Tibial nerve (tissue), 4 donors: ENCODE results near the gene GNB1L. TPM values are rescaled to one million over a fixed set of nuclear protein-coding genes. Genes with fewer than 3 reads are reported as not detected.

Experiments used
- DNase-seq, 2 donors: peaks; one replicate each; pipeline ENCODE4 v3.0.0-alpha.2; 2019; ENCODE audit warnings: low spot score in 2 of 2
- H3K27ac ChIP-seq, 4 donors: fragments of 200-600 bp; sonication (generic) in 3 of 4; one replicate each; pipeline ENCODE4 v1.5.1; 2017 to 2019; ENCODE audit warnings: mild to moderate bottlenecking in 1 of 4
- H3K27me3 ChIP-seq, 2 donors: fragments of 200-600 bp; sonication (generic) in 1 of 2; one replicate each; pipeline versions ENCODE4 v1.5.1 to v1.6.0; 2017 to 2019
- H3K36me3 ChIP-seq, 3 donors: fragments of 200-600 bp; sonication (generic); one replicate each; pipeline ENCODE4 v1.5.1; 2018 to 2019
- H3K4me1 ChIP-seq, 4 donors: fragments of 200-600 bp; sonication (generic) in 3 of 4; one replicate each; pipeline ENCODE4 v1.5.1; 2017 to 2019
- H3K4me3 ChIP-seq, 4 donors: fragments of 200-600 bp; sonication (generic) in 3 of 4; one replicate each; pipeline ENCODE4 v1.5.1; 2017 to 2019; ENCODE audit warnings: mild to moderate bottlenecking in 1 of 4, moderate library complexity in 1 of 4
- H3K9me3 ChIP-seq, 4 donors: fragments of 200-600 bp; sonication (generic) in 3 of 4; one replicate each; pipeline ENCODE4 v1.5.1; 2017 to 2019
- CTCF ChIP-seq, 5 experiments: fragments of 200-600 bp in 3 of 5; fragments of 450-650 bp in 2 of 5; sonication (generic) in 3 of 5; IDR thresholded peaks; one replicate each; pipeline ENCODE4 v1.5.1; 2016 to 2019; ENCODE audit warnings: antibody characterized with exemption in 5 of 5, mild to moderate bottlenecking in 3 of 5, moderate library complexity in 2 of 5
- EP300 ChIP-seq, 2 donors: sonication (generic); formaldehyde crosslinking; IDR thresholded peaks; one replicate each; pipeline ENCODE4 v1.6.1; 2017; ENCODE audit warnings: antibody characterized with exemption in 2 of 2, mild to moderate bottlenecking in 1 of 2
- POLR2A ChIP-seq, 2 donors: fragments of 450-650 bp; IDR thresholded peaks; one replicate each; pipeline ENCODE4 v1.6.1; 2017; ENCODE audit warnings: antibody characterized with exemption in 2 of 2, mild to moderate bottlenecking in 2 of 2, moderate library complexity in 2 of 2
- WGBS, 2 donors: methylation state at CpG; one replicate each; pipeline ENCODE4 v1.1.5; 2018; 5-methylcytosine and 5-hydroxymethylcytosine counted together
- total RNA-seq, 4 donors: library from RNA; depleted of rRNA; stranded (reverse); fragments of >200 nt; gene quantifications; one replicate each; pipeline ENCODE4 v1.1.0, GENCODE V29; 2016

GNB1L gene
- total RNA-seq, 4 donors from 2014 or later: 2.9 to 8.1 (median 6.3) TPM

- TF ChIP-seq POLR2A (IDR thresholded peaks at IDR 0.05): no peak
- peak in 1 of 2 donors; percentile 18 for TF ChIP-seq EP300 (IDR thresholded peaks at IDR 0.05)
- no peak for TF ChIP-seq CTCF (IDR thresholded peaks at IDR 0.05)
- WGBS, 2 donors: 43 to 63% methylated on average over 21 to 25 of the region's 25 CpGs
- no peak for DNase-seq
- Histone ChIP-seq H3K36me3 (no peaks in the 10 kb centered on the region), H3K27me3 (peaks cover 0 to 73% of the 10 kb centered on the region in 2 donors), H3K27ac (peak overlapping the region in 2 of 4 donors; percentile 36 to 57), H3K4me3 (no peak overlapping the region), H3K4me1 (peaks cover 0 to 20% (median 5%) of the 10 kb centered on the region in 4 donors), H3K9me3 (no peaks in the 10 kb centered on the region)
Observed at GRCh38 chr22:19772673-19773469, 81.8 kb downstream of the GNB1L start.

- no peak for DNase-seq
- H3K27ac ChIP-seq: peak overlapping the region in 1 of 4 donors; percentile 57
- peaks cover 0 to 74% of the 10 kb centered on the region in 2 donors for H3K27me3 ChIP-seq
- H3K4me3 ChIP-seq: no peak overlapping the region
- H3K9me3 ChIP-seq: no peaks in the 10 kb centered on the region
- H3K36me3 ChIP-seq: no peaks in the 10 kb centered on the region
- peaks cover 0 to 25% (median 7%) of the 10 kb centered on the region in 4 donors for H3K4me1 ChIP-seq
- 38 to 53% methylated on average over 4 of the region's 4 CpGs for WGBS, 2 donors
- TF ChIP-seq POLR2A (IDR thresholded peaks at IDR 0.05) (no peak), EP300 (IDR thresholded peaks at IDR 0.05) (no peak), CTCF (IDR thresholded peaks at IDR 0.05) (no peak)
Observed at GRCh38 chr22:19772422-19772672, 82.3 kb downstream of the GNB1L start.

DNA sequence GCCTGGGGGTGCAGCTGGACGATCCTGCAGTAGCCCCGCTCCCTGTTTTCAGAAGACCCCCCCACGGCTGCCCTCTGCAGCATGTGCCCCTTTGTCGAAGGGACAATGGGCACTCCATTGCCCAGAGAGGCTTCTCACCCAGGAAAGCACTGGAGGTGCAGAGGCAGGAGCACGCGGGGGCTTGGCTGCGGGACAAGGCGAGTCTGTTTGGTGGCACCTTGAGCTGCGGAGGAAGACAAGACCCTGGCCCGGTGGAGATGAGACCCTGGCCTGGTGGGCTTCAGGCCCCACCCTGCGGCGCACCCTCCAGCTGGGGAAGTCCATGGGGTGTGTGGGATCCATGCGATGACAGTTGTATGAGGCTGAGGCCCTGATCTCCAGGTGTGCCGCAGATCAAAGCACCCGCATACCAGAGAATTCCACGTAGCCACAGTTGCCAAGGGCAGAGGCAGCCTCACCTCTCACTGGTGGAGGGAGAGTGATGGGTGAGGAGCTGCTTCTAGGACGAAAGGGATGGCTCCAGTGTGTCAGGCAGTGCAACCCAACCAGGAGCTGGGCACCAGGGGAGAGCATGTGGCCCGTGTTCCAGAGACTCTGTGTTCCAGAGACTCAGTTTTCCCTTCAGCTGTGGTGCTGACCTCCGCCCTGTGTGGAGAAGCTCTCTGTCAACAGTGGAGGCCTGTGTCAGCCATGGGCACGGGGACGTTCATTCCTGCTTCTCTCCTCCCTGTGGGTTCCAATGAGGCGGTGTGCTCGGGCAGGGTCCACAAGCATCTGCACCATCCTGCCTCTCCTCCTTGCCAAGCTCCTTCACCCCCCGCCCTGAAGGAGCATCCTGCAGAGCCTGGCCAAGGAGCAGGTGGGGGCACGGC, 84.1 kb downstream of the GNB1L start:
- 85 to 88% methylated on average over 24 of the region's 25 CpGs for WGBS, 2 donors
- no peak for TF ChIP-seq EP300 (IDR thresholded peaks at IDR 0.05)
- TF ChIP-seq POLR2A (IDR thresholded peaks at IDR 0.05): no peak
- H3K9me3 ChIP-seq: no peaks in the 10 kb centered on the region
- no peak for DNase-seq
- H3K27ac ChIP-seq: peak overlapping the region in 1 of 4 donors; percentile 9
- no peak overlapping the region for H3K4me3 ChIP-seq
- H3K36me3 ChIP-seq: no peaks in the 10 kb centered on the region
- H3K27me3 ChIP-seq: peaks cover 0 to 77% of the 10 kb centered on the region in 2 donors
- H3K4me1 ChIP-seq: peaks cover 0 to 36% (median 14%) of the 10 kb centered on the region in 4 donors

- H3K36me3 ChIP-seq: no peaks in the 10 kb centered on the region
- peaks cover 0 to 77% of the 10 kb centered on the region in 2 donors for H3K27me3 ChIP-seq
- no peak for DNase-seq
- 93% methylated on average over 12 of the region's 12 CpGs; no CpG with 5 or more reads in 1 of the 2 donors for WGBS, 2 donors
- TF ChIP-seq POLR2A (IDR thresholded peaks at IDR 0.05) (no peak), EP300 (IDR thresholded peaks at IDR 0.05) (no peak), CTCF (IDR thresholded peaks at IDR 0.05) (no peak)
- H3K9me3 ChIP-seq: no peaks in the 10 kb centered on the region
- no peak overlapping the region for H3K4me3 ChIP-seq
- peaks cover 0 to 42% (median 14%) of the 10 kb centered on the region in 4 donors for H3K4me1 ChIP-seq
- H3K27ac ChIP-seq: no peak overlapping the region
Observed at GRCh38 chr22:19769393-19769715, 85.3 kb downstream of the GNB1L start.

DNA sequence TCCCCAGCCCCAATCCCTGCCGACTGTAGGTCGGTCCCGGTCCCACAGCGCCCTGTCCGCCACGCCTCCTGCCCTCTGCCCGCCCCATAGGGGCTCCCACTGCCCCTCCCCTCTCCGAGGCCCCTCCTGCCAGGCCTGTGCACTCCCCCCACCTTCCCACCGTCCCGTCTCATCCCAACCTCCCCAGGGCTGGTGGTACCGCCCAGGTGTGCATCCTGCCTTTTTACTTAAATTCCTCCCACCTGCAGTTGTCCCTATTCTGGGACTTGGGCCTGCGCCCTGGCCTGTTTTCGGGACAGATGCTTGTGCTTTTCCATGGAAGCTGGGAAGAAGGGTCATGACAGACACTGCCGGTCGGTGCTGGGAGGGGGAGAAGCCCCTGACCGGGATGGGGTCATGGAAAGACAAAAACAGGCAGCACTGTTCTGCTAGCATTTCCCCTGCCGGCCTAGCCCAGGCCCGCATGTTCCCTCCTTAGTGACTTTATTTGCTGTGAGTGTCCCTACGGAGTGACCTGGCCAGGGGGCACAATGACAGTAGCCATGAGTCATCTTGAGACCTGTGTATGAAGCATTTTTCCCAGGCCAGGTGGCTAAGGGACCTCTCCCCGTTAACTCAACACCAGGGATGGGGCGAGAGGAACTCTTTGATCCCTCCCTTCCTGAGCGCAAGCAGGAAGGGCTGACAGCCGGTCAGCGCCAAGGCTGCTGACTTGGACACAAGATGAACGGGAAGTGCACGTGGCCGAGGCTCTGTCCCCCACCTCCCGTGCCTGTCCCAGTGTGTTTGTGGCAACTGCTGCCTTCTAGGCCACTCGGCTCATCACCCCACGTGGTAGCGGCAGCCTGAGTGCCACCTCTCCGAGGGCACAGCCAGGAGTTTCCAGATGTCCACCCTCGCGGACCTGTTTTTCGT, 87.0 kb downstream of the GNB1L start:
- DNase-seq: no peak
- Histone ChIP-seq H3K4me3 (peak overlapping the region in 1 of 4 donors; percentile 44), H3K27me3 (peaks cover 0 to 81% of the 10 kb centered on the region in 2 donors), H3K36me3 (no peaks in the 10 kb centered on the region), H3K27ac (peak overlapping the region in 1 of 4 donors; percentile 41), H3K4me1 (peaks cover 0 to 34% (median 10%) of the 10 kb centered on the region in 4 donors), H3K9me3 (no peaks in the 10 kb centered on the region)
- WGBS, 2 donors: 13 to 24% methylated on average over 24 to 35 of the region's 35 CpGs
- TF ChIP-seq EP300 (IDR thresholded peaks at IDR 0.05) (peak in 1 of 2 donors; percentile 64), CTCF (IDR thresholded peaks at IDR 0.05) (no peak)
